IPS-18c (cell line): ENCODE measurements around the gene CSRP2.

ENCODE experiments used
- H3K4me3 ChIP-seq: 2 replicates; pipeline ENCODE4 v1.7.0; 2013; ENCODE audit warnings: low read depth, mild to moderate bottlenecking, low read length, moderate library complexity; ENCODE audit not compliant: insufficient read depth
- H3K9me3 ChIP-seq: one replicate; pipeline ENCODE4 v1.6.1; 2013; ENCODE audit warnings: mild to moderate bottlenecking, low read length, moderate library complexity; ENCODE audit not compliant: control insufficient read depth, insufficient read depth

CSRP2 gene

GRCh38 chr12:76820888-76821482 lies 57.8 kb downstream of the CSRP2 start:
- H3K9me3 ChIP-seq = no peaks in the 10 kb centered on the region
- H3K4me3 ChIP-seq = no peak overlapping the region

GRCh38 chr12:76813972-76814371 lies 64.8 kb downstream of the CSRP2 start:
- Histone ChIP-seq H3K9me3 (no peaks in the 10 kb centered on the region), H3K4me3 (no peak overlapping the region)

GRCh38 chr12:76813265-76813664 lies 65.6 kb downstream of the CSRP2 start:
- Histone ChIP-seq H3K9me3 (no peaks in the 10 kb centered on the region), H3K4me3 (no peak overlapping the region)

- no peaks in the 10 kb centered on the region for H3K9me3 ChIP-seq
- no peak overlapping the region for H3K4me3 ChIP-seq
Measured at GRCh38 chr12:76811976-76812375, 66.8 kb downstream of the CSRP2 start.

GRCh38 chr12:76810671-76811419 lies 68.0 kb downstream of the CSRP2 start:
- H3K9me3 ChIP-seq = no peaks in the 10 kb centered on the region
- no peak overlapping the region for H3K4me3 ChIP-seq
